GM12865 (cell line): ENCODE results near the gene LENG1.

Experiments used
- DNase-seq: peaks from one replicate; pipeline ENCODE4 v3.0.0; 2010; ENCODE audit warnings: low read depth
- H3K4me3 ChIP-seq: 2 replicates; pipeline ENCODE4 v1.5.1; 2011; ENCODE audit warnings: mild to moderate bottlenecking, low read depth, low read length, control low read depth
- TF ChIP-seq, protein P1 (sequence below): IDR thresholded peaks from 2 replicates; pipeline ENCODE4 v1.5.1; 2011; ENCODE audit warnings: low read length, control low read depth, low read depth, inconsistent platforms; ENCODE audit not compliant: insufficient read depth; ENCODE audit errors: missing control alignments

LENG1 gene

DNA sequence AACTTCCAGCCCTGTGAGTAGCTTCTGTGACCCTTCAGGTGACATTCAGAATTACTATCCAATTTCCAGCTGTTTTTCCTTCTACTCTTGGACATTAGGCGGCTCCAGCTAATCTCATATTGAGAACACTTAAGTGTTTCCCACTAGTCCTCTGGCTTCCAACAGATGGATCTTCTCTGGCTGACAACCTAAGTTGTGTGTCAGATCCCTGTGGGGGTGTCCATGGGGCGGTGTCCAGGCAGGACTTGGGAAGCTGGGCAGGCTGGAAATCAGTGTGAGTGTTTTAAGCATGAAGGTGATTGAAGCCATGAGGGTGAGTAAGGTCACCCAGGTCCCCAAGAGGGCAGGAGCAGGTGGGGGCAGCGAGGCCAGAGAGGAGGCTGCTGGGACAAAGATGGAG, 11.8 kb downstream of the LENG1 start:
- no peak for DNase-seq
- TF ChIP-seq, protein P1, sequence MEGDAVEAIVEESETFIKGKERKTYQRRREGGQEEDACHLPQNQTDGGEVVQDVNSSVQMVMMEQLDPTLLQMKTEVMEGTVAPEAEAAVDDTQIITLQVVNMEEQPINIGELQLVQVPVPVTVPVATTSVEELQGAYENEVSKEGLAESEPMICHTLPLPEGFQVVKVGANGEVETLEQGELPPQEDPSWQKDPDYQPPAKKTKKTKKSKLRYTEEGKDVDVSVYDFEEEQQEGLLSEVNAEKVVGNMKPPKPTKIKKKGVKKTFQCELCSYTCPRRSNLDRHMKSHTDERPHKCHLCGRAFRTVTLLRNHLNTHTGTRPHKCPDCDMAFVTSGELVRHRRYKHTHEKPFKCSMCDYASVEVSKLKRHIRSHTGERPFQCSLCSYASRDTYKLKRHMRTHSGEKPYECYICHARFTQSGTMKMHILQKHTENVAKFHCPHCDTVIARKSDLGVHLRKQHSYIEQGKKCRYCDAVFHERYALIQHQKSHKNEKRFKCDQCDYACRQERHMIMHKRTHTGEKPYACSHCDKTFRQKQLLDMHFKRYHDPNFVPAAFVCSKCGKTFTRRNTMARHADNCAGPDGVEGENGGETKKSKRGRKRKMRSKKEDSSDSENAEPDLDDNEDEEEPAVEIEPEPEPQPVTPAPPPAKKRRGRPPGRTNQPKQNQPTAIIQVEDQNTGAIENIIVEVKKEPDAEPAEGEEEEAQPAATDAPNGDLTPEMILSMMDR = no peak
- H3K4me3 ChIP-seq = no peak overlapping the region

DNA sequence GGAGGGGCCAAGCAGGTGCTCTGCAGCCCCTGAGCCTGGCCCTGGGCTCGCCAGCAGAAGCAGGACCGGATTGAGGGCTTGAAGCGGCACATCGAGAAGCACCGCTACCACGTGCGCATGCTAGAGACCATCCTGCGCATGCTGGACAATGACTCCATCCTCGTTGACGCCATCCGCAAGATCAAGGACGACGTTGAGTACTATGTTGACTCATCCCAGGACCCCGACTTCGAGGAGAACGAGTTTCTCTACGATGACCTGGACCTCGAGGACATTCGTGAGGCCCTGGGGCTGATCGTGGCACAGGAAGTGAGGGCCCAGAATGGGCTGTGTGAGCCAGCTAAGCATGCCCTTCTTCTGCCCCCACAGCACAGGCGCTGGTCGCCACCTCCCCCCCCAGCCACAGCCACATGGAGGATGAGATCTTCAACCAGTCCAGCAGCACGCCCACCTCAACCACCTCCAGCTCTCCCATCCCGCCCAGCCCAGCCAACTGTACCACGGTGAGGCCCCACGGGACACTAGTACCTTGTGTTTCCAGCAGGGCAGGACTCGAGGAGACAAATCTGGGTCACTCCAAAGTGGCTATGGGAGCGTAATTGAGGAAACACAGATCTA, 13.9 kb downstream of the LENG1 start:
- TF ChIP-seq, protein P1 = no peak
- no peak overlapping the region for H3K4me3 ChIP-seq
- no peak for DNase-seq

DNA sequence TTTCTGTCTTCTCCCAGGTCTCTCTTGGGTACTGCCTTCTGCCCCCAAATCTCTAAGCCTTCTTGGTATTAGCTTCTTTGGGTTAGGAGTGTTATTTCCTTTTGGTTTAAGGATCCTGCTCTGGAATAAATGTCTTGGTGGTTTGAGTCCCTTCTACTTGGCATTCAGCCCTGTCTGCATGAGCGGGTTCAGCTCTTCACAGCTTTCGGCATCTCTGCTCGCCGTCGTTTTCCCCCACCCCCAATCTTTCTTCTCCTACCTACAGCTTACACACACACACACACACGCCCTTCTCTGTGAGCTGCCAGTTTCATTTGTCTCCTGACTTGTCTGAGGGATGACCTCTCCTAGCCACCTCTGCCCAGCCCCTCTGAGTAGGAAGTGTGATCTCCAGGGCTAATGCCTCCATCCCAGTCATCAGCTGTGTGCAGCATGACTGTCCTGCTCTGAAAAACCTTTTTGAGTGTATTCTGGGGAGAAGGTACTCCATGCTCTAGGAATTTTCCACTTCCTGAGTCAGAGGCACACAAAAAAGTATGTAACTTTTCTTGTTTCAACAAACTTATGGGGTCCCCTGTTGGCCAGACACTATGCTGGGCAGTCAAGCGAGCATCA, 17.2 kb downstream of the LENG1 start:
- TF ChIP-seq, protein P1 = no peak
- no peak for DNase-seq
- H3K4me3 ChIP-seq = no peak overlapping the region

DNA sequence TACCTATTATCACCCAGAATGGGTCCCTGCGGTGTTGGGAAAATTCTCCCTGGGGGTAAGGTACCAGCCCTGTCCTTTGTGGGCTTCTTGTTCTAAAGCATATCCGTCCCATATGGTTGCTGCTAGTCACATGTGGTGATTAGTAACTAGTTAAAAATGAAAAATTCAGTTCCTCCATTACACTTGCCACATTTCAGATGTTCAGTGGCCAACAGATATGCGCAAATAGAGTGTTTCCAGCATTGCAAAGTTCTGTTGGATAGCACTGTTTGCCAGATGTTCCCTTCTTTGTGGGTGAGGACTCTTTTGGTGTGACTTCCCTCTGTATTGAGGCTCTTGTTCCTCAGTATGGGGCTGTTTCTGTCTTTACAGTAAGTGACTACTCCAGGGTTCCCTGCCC, 18.2 kb downstream of the LENG1 start:
- DNase-seq = no peak
- no peak overlapping the region for H3K4me3 ChIP-seq
- TF ChIP-seq, protein P1 = no peak

DNA sequence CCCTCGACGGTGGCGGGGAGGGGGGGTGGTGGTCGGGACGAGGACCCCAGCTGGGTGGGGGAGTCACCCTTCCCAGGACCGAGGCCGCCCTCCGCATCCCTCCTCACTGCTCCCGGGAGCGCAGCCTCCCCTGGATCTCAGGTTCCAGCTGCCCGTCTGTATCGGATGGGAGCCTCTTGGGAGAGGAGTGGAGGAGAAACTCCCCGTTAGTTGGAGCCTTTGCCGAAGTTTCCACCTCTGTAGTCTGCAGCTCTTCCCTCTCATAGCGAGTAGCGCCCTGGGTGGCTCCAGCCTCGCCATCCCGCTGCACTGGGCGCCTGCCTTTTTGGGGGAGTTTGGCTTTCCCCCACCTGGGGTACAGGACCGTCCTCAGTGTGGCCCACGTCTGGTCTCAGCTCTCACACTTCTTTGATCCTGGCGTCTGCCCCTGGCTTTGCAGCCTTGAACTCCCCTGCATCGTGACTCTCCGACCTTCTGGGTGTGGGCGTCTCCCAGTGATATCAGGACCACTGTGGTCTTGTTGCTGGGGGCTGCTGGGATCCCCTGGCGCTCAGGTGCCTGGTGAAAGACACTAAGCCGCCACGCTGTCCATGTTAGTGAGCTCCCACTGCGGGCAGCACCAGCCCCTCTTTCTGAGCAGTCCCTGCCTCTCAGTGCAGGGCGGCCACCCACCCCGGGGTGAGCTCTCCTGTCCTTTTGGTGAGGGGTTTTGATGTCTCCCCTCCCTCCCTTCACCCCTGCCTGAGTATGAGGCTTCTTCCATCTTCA, 20.8 kb downstream of the LENG1 start:
- TF ChIP-seq, protein P1 = no peak
- peak overlapping the region; percentile 82 for H3K4me3 ChIP-seq
- no peak for DNase-seq

DNA sequence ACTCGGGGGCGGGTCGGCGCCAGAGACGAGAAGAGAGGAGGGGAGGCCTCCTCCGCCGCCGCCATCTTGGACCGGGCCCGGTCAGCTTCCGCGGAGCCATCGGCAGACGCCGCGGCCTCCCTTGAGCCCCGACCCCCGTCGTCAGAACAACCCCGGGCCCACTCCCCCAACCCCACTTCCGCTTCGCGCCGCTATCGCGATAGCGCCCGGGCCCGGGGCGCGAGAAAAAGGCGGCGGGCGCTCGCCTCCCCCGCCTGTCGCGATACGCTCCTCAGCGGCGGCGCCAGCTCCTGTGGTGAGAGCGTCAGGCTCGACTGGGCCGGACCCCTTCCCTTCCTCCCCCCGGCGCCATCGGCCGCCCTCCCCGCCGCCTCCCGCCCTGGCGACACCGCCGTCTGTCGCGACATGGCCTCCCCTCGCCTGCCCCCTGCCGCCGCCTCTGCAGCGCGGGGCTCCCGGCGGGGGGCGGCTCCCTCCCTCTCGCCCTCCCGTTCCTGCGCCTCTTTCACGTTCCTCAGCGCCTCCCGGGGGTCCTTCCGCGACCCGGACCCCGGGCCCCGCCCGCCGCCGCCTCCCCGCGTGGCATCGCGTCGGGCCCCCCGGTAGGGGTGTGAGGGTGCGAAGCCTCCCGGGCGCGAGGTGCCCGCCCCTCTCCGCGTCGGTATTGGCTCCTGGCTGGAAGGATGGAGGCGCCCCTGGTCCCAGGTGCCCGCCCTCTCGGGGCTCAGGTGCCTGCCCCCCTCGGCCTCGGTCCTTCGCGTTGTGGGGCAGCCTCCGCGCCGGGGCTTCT, 21.6 kb downstream of the LENG1 start, which contains the start of gene CNOT3:
Gene CNOT3 (plus strand): TSS at position 64 of the 790 bp plus-strand sequence. CDS start 5,217 bp downstream, outside the sequence.
- H3K4me3 ChIP-seq = peak within 1 kb of the TSS; percentile 82
- TF ChIP-seq, protein P1 = peak; percentile 19

More for the DNA sequence above, 21.6 kb downstream of the LENG1 start, which contains the start of gene CNOT3:
- DNase-seq = peak; percentile 55
